RKO (cell line): ENCODE data around the gene LTBP4.
"Not testable (repeated sequence)": the region's sequence is repeated elsewhere in the genome, so short reads cannot be mapped to it uniquely, and the experiment has no call there.

Experiments
- DNase-seq: peaks from one replicate; pipeline ENCODE4 v3.0.0-alpha.2; 2016; ENCODE audit warnings: low spot score

Gene LTBP4

GRCh38 chr19:40601134-40601974 lies at the start of gene LTBP4:
Gene LTBP4 (plus strand): TSS chr19:40601369. CDS start chr19:40601388, 19 bp downstream.
- DNase-seq = peak; percentile 67

- no peak for DNase-seq
These were observed 48.3 kb upstream of the LTBP4 start for GRCh38 chr19:40552848-40553247.

GRCh38 chr19:40553885-40554857 lies 47.0 kb upstream of the LTBP4 start:
- DNase-seq = no peak

- no peak for DNase-seq
These were observed 45.0 kb upstream of the LTBP4 start for GRCh38 chr19:40555978-40556689.

- DNase-seq = no peak
These were observed 44.1 kb upstream of the LTBP4 start for GRCh38 chr19:40556953-40557530.

- no peak for DNase-seq
These were observed 41.8 kb upstream of the LTBP4 start for GRCh38 chr19:40559394-40559793.

GRCh38 chr19:40560092-40560507 lies 41.1 kb upstream of the LTBP4 start:
- no peak for DNase-seq

GRCh38 chr19:40561947-40562346 lies 39.2 kb upstream of the LTBP4 start:
- no peak for DNase-seq

- DNase-seq = not testable (repeated sequence)
These were observed 36.6 kb upstream of the LTBP4 start for GRCh38 chr19:40564535-40564934.

GRCh38 chr19:40565355-40565754 lies 35.8 kb upstream of the LTBP4 start:
- no peak for DNase-seq

- no peak for DNase-seq
These were observed 35.2 kb upstream of the LTBP4 start for GRCh38 chr19:40565910-40566495.

GRCh38 chr19:40567040-40567749 lies 34.0 kb upstream of the LTBP4 start:
- no peak for DNase-seq

GRCh38 chr19:40567750-40568494 lies 33.2 kb upstream of the LTBP4 start:
- no peak for DNase-seq

- DNase-seq = peak; percentile 98
These were observed 30.7 kb upstream of the LTBP4 start for GRCh38 chr19:40570313-40571004.

- DNase-seq = no peak
These were observed 30.2 kb upstream of the LTBP4 start for GRCh38 chr19:40571005-40571318.

GRCh38 chr19:40571831-40572495 lies 29.2 kb upstream of the LTBP4 start:
- no peak for DNase-seq

GRCh38 chr19:40575326-40575725 lies 25.8 kb upstream of the LTBP4 start:
- no peak for DNase-seq

- DNase-seq = no peak
These were observed 25.0 kb upstream of the LTBP4 start for GRCh38 chr19:40576151-40576584.
